ENCODE results near the gene ADAM10.

The ADAM10 gene

DNA sequence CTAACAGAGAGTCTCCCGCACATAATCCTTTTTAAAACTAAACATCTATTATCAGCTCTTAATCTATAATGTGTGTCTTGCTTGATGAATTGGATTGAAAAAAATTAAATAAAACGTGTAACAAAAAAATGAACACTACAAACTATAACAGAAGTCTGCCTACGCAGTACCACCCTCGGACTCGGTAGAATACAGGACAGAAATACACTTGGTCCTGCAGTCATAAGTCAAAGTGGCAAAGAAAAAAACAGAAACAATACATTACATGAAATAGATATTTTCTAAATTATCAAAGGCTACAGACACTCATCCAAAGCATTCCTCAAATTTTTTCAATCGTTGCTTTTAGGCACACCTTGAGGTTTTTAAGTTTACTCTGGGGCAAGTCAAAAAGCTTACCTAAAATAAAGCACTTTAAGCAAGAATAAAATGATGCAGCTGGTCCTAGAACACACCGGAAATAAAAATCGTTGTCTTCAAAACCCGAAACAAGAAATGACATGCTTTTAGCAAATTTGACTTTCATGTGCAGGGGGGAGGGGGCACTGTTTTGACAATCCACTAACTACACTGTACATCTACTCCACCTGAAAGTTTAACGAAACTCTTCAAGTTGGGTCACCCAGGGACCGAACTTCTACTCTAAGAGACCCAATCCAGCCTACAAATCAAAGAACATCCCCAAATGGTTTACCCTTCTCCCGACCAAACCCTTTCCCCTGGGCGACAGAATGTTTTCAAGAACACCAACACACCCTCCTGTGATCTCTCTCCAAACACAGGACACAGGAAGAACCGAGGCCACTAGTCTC lies 1.3 kb downstream of the ADAM10 start:
- CTCF ChIA-PET = no interaction called here
- no peak for TF ChIP-seq CTCF (conservative IDR thresholded peaks at IDR 0.05; ENCODE audit: low read depth)
- peak overlapping the region; percentile 99 for H3K27ac ChIP-seq
- POLR2A ChIA-PET (ENCODE audit: low non-redundant PET) = interaction anchor here (1.6 kb wide), 1 partner anchor 23 kb away, joined by 4 read pairs; the partner anchor contains the start of gene MINDY2
- DNase-seq (ENCODE audit: low spot score) = no peak

DNA sequence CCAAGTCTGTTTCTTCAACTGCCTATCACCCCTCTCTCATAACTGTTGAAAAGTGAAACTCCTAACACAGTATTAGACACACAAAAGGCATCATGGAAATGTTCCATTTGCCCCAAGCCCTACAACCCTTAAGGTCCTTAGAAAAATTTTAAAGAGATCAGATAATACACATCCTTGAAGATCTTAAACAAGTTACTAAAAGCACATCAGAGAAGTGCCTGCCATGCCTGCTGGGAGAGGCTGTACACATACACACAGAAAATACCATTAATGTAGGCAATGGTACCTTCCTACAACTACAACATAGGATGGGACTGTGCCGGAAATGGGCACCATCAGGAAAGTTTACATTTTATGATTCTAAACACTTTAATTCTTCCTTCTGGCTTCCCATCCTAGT lies 3.3 kb downstream of the ADAM10 start:
- ChIA-PET CTCF (no interaction called here), POLR2A (ENCODE audit: low non-redundant PET) (no interaction called here)
- no peak overlapping the region for H3K27ac ChIP-seq
- TF ChIP-seq CTCF (conservative IDR thresholded peaks at IDR 0.05; ENCODE audit: low read depth) = no peak
- DNase-seq (ENCODE audit: low spot score) = no peak

DNA sequence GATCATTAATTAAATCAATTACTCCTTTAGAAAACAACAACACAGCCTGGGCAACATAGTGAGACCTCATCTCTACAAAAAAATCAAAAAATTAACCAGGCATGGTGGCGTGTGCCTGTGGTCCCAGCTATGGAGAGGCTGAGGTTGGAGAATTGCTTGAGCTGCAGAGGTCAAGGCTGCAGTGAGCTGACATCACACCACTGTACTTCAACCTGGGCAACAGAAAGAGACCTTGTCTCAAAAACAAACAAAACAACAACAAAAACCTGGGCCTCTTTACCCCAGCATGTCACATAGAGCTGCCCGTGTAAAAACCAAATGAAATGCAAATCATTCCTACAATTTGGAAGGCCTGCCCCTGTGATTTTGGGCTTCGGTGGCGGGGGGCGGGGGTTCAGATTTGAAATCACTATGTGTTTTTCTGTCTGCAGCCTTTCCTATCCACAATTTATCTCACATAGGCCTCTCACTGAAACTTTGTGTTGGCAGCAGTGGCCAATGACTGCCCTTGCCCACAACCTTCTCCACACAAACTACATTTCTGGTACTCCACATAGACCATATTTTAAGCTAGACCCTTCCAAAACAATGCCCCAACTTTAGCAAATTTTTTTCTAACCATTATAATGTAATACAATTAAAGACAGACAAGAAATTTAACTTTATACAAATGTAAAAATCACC lies 6.5 kb downstream of the ADAM10 start:
- no peak overlapping the region for H3K27ac ChIP-seq
- TF ChIP-seq CTCF (conservative IDR thresholded peaks at IDR 0.05; ENCODE audit: low read depth) = no peak
- DNase-seq (ENCODE audit: low spot score) = no peak
- ChIA-PET CTCF (interaction anchor here (0.6 kb wide), 2 partner anchors 514 to 756 kb away, joined by 4 to 5 read pairs; no protein-coding TSS in a partner anchor), POLR2A (ENCODE audit: low non-redundant PET) (interaction anchor here (0.6 kb wide), 1 partner anchor 14 kb away, joined by 3 read pairs; no protein-coding TSS in a partner anchor)

DNA sequence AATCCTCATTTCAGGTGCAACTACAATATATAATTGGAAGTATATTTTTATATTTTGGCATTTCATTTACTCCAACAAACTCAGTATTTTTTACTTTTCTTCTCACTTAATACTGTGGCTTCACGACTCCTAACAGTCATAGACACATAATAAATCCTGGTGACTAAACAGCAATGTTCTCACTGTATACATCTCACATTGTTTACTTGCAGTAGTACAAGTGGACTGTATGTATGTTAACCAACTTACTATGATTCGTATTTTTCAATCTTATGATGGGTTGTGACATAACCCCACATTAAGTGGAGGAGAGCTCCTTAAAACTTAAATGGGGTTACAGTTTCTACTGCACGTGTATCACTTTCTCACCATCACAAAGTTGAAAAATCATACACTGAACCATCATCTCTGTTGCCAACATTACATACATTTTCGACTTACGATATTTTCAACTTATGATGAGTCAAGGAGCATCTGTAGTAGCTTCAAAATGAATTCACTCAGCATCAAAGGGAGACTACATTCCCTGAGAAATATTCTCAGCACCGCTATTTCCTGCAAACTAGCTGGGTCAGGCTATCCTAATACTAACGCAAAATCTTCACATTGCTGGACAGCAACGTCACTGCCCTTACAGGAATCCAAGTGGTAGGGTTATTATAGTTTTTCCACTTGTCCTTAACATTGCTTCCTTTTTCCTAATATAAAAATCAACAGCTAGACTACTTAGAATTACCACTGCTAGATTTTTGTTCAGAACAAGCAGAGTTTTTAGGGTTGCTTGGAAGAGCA lies 7.3 kb downstream of the ADAM10 start:
- DNase-seq (ENCODE audit: low spot score) = no peak
- no peak overlapping the region for H3K27ac ChIP-seq
- ChIA-PET CTCF (interaction anchor here (0.9 kb wide), 1 partner anchor 9 kb away, joined by 5 read pairs; no protein-coding TSS in a partner anchor), POLR2A (ENCODE audit: low non-redundant PET) (interaction anchor here (0.6 kb wide), 1 partner anchor 14 kb away, joined by 3 read pairs; no protein-coding TSS in a partner anchor)
- no peak for TF ChIP-seq CTCF (conservative IDR thresholded peaks at IDR 0.05; ENCODE audit: low read depth)

- POLR2A ChIA-PET (ENCODE audit: low non-redundant PET) = no interaction called here
- no peak overlapping the region for H3K27ac ChIP-seq
- no peak for DNase-seq (ENCODE audit: low spot score)
- CTCF ChIA-PET = interaction anchor here (0.6 kb wide), 1 partner anchor 34 kb away, joined by 4 read pairs; no protein-coding TSS in a partner anchor
- TF ChIP-seq CTCF (conservative IDR thresholded peaks at IDR 0.05; ENCODE audit: low read depth) = no peak
Measured at GRCh38 chr15:58741032-58741431, 8.5 kb downstream of the ADAM10 start.

- H3K27ac ChIP-seq = no peak overlapping the region
- no peak for TF ChIP-seq CTCF (conservative IDR thresholded peaks at IDR 0.05; ENCODE audit: low read depth)
- ChIA-PET CTCF (no interaction called here), POLR2A (ENCODE audit: low non-redundant PET) (no interaction called here)
- DNase-seq (ENCODE audit: low spot score) = no peak
Measured at GRCh38 chr15:58740436-58740835, 9.1 kb downstream of the ADAM10 start.

Measured in RWPE1 (cell line).